Measurements from ENCODE around the gene TCF3.

The TCF3 gene

DNA sequence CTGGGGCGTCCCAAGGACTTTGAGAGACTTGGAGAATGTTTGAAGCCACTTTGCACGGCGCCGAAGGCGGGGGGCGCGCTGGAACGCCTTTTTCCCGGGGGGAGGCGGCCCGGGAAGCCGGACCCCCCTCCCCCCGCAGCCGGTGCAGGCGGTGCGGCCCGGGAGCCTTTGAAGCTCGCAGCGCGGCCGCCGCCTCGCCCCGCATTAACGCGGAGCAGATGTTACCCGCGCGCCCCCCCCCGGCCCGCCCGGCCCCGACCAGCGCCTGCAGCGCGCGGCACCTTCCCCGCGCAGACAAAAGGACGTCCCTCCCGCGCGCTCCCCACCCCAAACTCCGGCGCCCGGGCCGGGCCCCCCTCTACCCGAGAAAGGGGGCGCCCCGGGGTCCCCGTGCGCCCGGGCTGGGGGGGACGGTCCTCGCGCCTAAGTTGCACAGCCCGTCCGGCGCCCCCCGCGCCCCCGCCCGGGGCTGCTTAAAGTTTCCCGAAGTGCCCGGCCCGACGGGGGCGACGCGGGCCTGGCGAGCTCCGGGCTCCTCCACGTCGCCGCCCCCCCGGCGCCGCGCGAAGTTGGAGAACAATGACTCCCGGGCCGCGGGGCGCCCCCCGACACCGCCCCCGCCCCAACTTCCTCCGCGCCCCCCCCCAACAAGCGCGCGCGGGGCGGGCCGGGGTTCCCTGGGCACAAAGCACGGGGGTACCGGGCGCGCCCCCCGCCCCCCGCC, 685 bp downstream of the TCF3 start:
- H3K36me3 ChIP-seq (ENCODE audit: control insufficient read depth in 5 of 5, insufficient read depth in 5 of 5, low read length in 5 of 5), result peaks cover 0 to 24% (median 6%) of the 10 kb centered on the region in 5 donors
- peaks cover 0 to 18% (median 15%) of the 10 kb centered on the region in 5 donors for H3K4me1 ChIP-seq (ENCODE audit: control insufficient read depth in 5 of 5, insufficient read depth in 5 of 5, low read length in 5 of 5)
- peak overlapping the region in 4 of 5 donors; percentile 16 to 62 (median 54) for H3K9ac ChIP-seq (ENCODE audit: low read length in 5 of 5)
- no peaks in the 10 kb centered on the region for H3K27me3 ChIP-seq (ENCODE audit: control insufficient read depth in 5 of 5, insufficient read depth in 4 of 5, low read length in 5 of 5)
- no peaks in the 10 kb centered on the region for H3K9me3 ChIP-seq (ENCODE audit: control insufficient read depth in 5 of 5, low read length in 5 of 5)
- H3K4me3 ChIP-seq (ENCODE audit: low read depth in 1 of 5, low read length in 5 of 5), result peak overlapping the region; percentile 44 to 82 (median 62)
- no peak overlapping the region for H3K27ac ChIP-seq (ENCODE audit: low read depth, low read length)

DNA sequence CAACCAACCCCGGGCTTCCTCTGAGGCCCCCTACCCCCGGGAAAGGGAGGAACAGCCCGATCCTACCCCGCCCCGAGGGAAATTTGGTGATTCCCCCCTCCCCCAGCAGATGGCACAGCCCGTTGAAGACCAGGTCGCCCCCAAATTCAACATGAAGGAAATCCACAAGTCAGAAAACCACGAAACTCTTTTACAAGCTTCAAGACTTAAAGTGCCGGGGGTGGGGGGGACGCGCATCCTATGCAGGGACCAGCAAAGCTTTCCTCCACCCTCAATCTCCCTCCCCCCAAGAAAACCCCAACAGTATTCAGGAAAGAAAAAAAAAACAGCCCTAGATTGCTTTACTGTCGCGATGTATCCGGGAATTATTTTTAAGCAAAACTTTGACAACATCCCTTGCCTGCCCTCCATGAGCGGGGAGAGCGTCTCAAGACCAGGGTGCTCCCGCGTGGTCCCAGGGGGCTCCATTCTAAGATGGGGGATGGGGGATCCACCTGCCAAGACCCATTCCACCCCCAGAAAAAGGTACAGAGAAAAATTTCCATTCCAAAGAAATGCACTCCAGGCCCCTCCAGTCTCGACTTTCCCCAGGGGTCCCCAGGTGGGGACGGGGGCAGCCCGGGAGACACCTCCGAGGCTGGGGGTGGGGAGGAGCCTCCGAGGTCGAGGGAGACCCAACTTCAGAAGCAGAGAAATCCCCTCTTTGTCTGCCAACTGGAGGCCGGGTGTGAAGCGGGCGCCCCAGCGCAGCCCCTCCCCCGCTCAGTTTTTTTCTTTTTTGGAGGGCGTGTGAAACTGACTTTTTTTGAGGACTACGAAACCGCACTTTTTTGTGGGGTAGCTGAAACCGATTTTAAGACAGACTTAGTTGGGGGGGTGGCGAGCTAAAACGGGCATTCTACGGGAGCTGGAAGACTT, 1.5 kb downstream of the TCF3 start:
- H3K27me3 ChIP-seq (ENCODE audit: control insufficient read depth in 5 of 5, insufficient read depth in 4 of 5, low read length in 5 of 5), result no peaks in the 10 kb centered on the region
- peaks cover 0 to 31% (median 10%) of the 10 kb centered on the region in 5 donors for H3K36me3 ChIP-seq (ENCODE audit: control insufficient read depth in 5 of 5, insufficient read depth in 5 of 5, low read length in 5 of 5)
- H3K27ac ChIP-seq (ENCODE audit: low read depth, low read length), result no peak overlapping the region
- H3K9ac ChIP-seq (ENCODE audit: low read length in 5 of 5), result peak overlapping the region in 4 of 5 donors; percentile 16 to 62 (median 54)
- H3K9me3 ChIP-seq (ENCODE audit: control insufficient read depth in 5 of 5, low read length in 5 of 5), result no peaks in the 10 kb centered on the region
- H3K4me1 ChIP-seq (ENCODE audit: control insufficient read depth in 5 of 5, insufficient read depth in 5 of 5, low read length in 5 of 5), result peaks cover 0 to 18% (median 15%) of the 10 kb centered on the region in 5 donors
- H3K4me3 ChIP-seq (ENCODE audit: low read depth in 1 of 5, low read length in 5 of 5), result peak overlapping the region; percentile 44 to 82 (median 62)

DNA sequence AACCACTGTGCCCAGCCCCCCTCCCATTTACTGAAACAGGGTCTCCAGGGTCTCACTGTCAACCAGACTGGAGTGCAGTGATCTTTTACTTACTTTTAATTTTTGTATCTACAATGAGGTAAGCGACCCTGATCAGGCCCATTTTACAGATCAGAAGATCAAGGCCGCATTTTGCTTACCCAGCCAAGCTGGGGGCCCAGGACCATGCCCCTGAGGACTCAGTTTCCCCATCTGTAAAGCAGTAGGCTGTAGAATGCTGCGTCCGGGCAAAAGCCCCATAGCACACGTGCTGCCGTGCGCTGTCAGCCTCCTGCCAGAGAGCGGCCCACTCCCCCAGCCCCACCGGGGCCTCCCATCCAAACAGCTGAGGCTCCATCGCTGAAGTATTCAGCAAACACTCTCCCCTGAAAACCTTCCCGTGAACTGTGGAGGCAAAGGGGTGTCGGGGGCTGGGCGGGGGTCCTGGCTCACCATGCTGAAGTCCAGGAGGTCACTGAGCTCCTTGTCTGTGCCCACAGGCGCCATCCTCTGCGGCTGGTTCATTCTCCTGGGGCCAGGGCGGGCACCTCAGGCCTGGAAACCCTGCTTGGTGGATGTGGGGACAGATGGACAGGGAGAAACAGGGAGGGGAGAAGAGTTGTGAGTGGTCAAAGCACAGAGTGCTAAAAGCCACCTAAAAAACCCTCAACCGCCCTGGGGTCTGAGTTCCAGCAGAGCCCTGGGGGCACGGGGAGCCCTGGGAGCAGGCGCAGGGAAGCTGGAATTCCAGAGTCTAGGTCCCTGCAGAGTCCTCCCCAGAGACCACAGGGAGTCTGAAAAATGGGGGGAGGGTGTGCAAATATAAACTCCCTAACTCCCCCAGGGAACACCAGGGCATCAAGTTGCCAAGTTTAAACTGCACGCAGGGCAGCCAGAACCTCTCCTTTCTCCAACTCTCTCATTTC, 2.4 kb downstream of the TCF3 start:
- H3K4me3 ChIP-seq (ENCODE audit: low read depth in 1 of 5, low read length in 5 of 5), result no peak overlapping the region
- peaks cover 0 to 18% (median 15%) of the 10 kb centered on the region in 5 donors for H3K4me1 ChIP-seq (ENCODE audit: control insufficient read depth in 5 of 5, insufficient read depth in 5 of 5, low read length in 5 of 5)
- H3K27me3 ChIP-seq (ENCODE audit: control insufficient read depth in 5 of 5, insufficient read depth in 4 of 5, low read length in 5 of 5), result no peaks in the 10 kb centered on the region
- no peak overlapping the region for H3K27ac ChIP-seq (ENCODE audit: low read depth, low read length)
- H3K9me3 ChIP-seq (ENCODE audit: control insufficient read depth in 5 of 5, low read length in 5 of 5), result no peaks in the 10 kb centered on the region
- H3K9ac ChIP-seq (ENCODE audit: low read length in 5 of 5), result peak overlapping the region in 2 of 5 donors; percentile 8 to 10
- H3K36me3 ChIP-seq (ENCODE audit: control insufficient read depth in 5 of 5, insufficient read depth in 5 of 5, low read length in 5 of 5), result peaks cover 0 to 41% (median 15%) of the 10 kb centered on the region in 5 donors

DNA sequence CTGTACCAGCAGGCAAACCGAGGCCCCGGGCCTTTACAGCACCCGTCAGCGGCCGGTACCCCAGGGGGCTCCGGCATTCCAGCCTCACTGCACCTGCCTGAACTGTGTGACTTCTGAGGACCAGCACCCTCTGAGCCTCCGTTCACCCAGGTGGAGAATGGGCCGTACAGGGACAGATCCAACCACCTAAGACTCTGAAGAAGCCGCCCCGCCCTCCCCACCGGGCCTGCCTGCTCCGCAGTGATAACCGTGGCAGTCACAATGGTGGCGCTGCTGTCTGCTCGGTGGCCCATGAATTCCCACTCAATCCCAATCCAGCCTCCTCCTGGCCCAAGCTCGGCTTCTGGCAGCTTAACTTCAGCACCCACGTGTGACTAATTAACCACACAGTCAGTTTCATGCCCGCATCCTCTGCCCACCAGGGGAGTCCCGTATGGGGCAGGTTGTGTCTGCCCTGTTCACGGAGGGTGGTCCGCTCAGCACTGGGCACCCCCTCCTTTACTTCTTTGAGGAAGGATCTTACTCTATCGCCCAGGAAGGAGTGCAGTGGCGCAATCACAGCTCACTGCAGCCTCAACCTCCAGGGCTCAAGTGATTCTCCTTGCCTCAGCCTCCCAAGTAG, 3.4 kb downstream of the TCF3 start:
- Histone ChIP-seq H3K4me1 (ENCODE audit: control insufficient read depth in 5 of 5, insufficient read depth in 5 of 5, low read length in 5 of 5) (peaks cover 0 to 18% (median 15%) of the 10 kb centered on the region in 5 donors), H3K9ac (ENCODE audit: low read length in 5 of 5) (no peak overlapping the region), H3K36me3 (ENCODE audit: control insufficient read depth in 5 of 5, insufficient read depth in 5 of 5, low read length in 5 of 5) (peaks cover 0 to 49% (median 15%) of the 10 kb centered on the region in 5 donors)

DNA sequence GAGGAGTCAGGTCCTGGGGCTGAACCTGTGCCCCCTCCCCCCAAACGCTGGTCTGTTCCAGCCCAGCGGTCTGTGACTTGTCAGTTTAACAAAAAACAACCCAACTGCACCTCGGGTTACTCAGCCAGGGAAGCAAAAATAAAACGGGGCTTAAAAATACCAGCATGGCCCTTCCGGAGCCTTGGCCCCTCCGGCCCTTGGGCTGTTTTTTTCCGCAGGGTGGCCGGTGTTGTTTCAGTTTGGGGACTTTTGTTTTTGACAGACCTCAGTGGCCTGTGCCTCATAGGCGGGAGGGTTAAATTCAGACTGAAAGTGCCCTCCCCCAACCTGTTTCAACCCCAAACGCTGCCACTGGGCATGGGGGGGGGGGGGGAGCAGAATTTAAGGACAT, 4.0 kb downstream of the TCF3 start:
- no peak overlapping the region for H3K4me3 ChIP-seq (ENCODE audit: low read depth in 1 of 5, low read length in 5 of 5)
- no peaks in the 10 kb centered on the region for H3K27me3 ChIP-seq (ENCODE audit: control insufficient read depth in 5 of 5, insufficient read depth in 4 of 5, low read length in 5 of 5)
- H3K9me3 ChIP-seq (ENCODE audit: control insufficient read depth in 5 of 5, low read length in 5 of 5), result no peaks in the 10 kb centered on the region
- no peak overlapping the region for H3K27ac ChIP-seq (ENCODE audit: low read depth, low read length)
- H3K4me1 ChIP-seq (ENCODE audit: control insufficient read depth in 5 of 5, insufficient read depth in 5 of 5, low read length in 5 of 5), result peaks cover 0 to 18% (median 15%) of the 10 kb centered on the region in 5 donors
- H3K36me3 ChIP-seq (ENCODE audit: control insufficient read depth in 5 of 5, insufficient read depth in 5 of 5, low read length in 5 of 5), result peaks cover 0 to 54% (median 19%) of the 10 kb centered on the region in 5 donors
- H3K9ac ChIP-seq (ENCODE audit: low read length in 5 of 5), result no peak overlapping the region

More for the DNA sequence above, 3.4 kb downstream of the TCF3 start:
- no peaks in the 10 kb centered on the region for H3K9me3 ChIP-seq (ENCODE audit: control insufficient read depth in 5 of 5, low read length in 5 of 5)
- no peak overlapping the region for H3K4me3 ChIP-seq (ENCODE audit: low read depth in 1 of 5, low read length in 5 of 5)
- H3K27ac ChIP-seq (ENCODE audit: low read depth, low read length), result no peak overlapping the region
- no peaks in the 10 kb centered on the region for H3K27me3 ChIP-seq (ENCODE audit: control insufficient read depth in 5 of 5, insufficient read depth in 4 of 5, low read length in 5 of 5)

DNA sequence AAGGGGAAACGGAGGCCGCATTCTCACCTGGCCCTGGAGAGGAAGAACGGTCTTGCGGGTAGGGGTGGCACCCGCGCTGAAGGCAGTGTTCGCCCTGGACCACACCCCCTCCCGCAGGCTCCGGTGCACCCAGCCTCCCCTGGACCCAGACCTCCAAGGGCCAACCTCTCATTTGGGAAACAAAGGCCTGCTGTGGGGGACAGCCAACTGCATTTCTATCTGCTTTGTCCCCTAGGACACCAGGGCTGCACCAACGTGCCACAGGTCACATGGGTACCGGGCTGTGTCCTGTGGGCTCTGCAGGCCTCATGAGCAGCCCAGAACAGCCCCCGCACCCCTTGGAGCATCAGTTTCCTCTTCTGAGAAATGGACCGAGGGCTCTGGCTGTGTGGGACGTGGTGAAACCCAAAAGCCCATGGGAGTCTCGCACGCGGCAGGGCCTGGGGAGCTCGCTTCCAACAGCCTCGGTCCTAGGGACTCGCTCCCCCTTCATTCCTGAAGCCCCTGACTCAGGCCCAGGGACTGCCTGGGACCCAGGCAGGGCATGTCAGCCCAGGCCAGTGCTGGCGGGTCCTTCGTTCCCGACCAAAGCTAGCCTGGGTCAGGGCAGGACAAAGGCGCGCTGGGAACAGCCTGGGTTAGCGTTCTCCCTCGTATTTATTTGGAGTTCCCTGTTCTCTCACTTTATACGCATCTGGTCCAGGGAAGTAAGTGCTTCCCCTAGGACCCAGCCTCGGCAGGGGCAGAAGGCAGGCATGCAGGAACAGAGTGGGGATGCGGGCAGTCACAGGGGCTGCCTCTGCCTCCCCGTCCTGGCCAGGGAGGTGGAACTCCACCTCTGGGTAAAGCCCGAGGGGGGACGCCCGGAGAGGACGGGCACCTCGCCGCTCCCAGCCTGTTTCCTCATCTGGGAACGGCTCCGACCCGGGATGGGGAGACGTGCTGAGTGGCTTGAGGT, 4.6 kb downstream of the TCF3 start:
- no peak overlapping the region for H3K27ac ChIP-seq (ENCODE audit: low read depth, low read length)
- peaks cover 0 to 15% (median 15%) of the 10 kb centered on the region in 5 donors for H3K4me1 ChIP-seq (ENCODE audit: control insufficient read depth in 5 of 5, insufficient read depth in 5 of 5, low read length in 5 of 5)
- no peak overlapping the region for H3K9ac ChIP-seq (ENCODE audit: low read length in 5 of 5)
- H3K9me3 ChIP-seq (ENCODE audit: control insufficient read depth in 5 of 5, low read length in 5 of 5), result no peaks in the 10 kb centered on the region
- no peaks in the 10 kb centered on the region for H3K27me3 ChIP-seq (ENCODE audit: control insufficient read depth in 5 of 5, insufficient read depth in 4 of 5, low read length in 5 of 5)
- H3K36me3 ChIP-seq (ENCODE audit: control insufficient read depth in 5 of 5, insufficient read depth in 5 of 5, low read length in 5 of 5), result peaks cover 0 to 60% (median 21%) of the 10 kb centered on the region in 5 donors
- H3K4me3 ChIP-seq (ENCODE audit: low read depth in 1 of 5, low read length in 5 of 5), result no peak overlapping the region

DNA sequence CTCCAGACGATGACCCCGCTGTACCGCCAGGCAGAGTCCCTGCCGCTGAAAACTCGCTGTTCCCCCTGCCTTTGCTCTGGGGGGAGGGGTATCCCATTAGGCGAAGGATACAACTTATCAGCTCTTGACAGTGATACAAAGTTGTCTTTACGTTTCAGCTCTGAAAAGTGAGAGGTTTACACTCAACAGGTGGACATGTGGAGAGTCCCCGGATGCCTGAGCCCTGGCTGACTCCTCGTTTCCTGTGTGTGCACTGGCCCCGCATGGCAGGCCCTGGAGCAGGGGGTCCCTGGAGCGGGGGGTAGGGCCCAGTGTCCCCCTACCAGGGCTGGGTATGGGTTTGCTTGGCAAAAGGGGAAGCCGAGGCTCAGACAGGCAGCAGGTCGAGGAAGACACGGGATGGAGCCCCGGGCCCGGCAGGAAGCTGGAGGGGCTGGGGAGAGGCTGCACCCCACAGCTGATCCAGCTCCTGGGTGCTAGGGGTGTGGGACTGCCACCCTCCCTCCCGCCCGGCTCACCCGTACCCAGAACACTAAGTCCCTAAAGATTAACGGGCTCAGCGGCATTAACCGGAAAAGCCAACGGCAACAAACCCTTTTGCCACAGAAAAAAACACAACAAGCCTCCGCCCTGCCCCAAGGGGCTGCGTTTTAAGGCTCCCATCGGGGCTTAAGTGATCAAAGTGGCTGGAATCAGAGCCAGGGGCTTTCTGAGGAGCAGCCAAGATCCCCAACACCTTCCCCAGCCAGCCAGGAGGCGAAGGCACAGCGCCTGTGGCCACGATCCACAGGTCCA, 5.6 kb downstream of the TCF3 start:
- Histone ChIP-seq H3K27ac (ENCODE audit: low read depth, low read length) (no peak overlapping the region), H3K4me1 (ENCODE audit: control insufficient read depth in 5 of 5, insufficient read depth in 5 of 5, low read length in 5 of 5) (peaks cover 0 to 15% (median 15%) of the 10 kb centered on the region in 5 donors), H3K36me3 (ENCODE audit: control insufficient read depth in 5 of 5, insufficient read depth in 5 of 5, low read length in 5 of 5) (peaks cover 0 to 68% (median 30%) of the 10 kb centered on the region in 5 donors), H3K9ac (ENCODE audit: low read length in 5 of 5) (no peak overlapping the region), H3K27me3 (ENCODE audit: control insufficient read depth in 5 of 5, insufficient read depth in 4 of 5, low read length in 5 of 5) (no peaks in the 10 kb centered on the region), H3K9me3 (ENCODE audit: control insufficient read depth in 5 of 5, low read length in 5 of 5) (no peaks in the 10 kb centered on the region), H3K4me3 (ENCODE audit: low read depth in 1 of 5, low read length in 5 of 5) (no peak overlapping the region)

DNA sequence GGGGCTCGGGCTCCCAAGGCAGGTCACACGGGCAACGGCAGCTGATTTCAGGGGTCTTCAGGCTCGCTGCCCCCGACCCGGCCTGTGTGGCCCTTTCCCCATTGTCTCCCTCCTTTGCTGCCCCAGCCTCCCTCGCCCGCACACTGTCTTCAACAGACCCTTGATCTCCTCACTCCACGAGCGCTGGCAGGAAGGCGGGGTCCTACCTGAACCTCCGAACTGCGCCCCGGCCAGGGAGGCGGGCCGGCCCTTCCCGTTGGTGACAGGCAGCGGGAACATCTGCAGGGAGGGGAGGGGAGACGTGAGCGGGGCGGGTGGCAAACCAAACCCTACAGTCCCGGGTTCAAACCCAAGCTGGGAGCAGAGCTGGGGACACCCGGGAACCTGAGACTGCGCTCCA, 6.3 kb downstream of the TCF3 start:
- peaks cover 0 to 73% (median 32%) of the 10 kb centered on the region in 5 donors for H3K36me3 ChIP-seq (ENCODE audit: control insufficient read depth in 5 of 5, insufficient read depth in 5 of 5, low read length in 5 of 5)
- no peak overlapping the region for H3K9ac ChIP-seq (ENCODE audit: low read length in 5 of 5)
- no peak overlapping the region for H3K27ac ChIP-seq (ENCODE audit: low read depth, low read length)
- no peak overlapping the region for H3K4me3 ChIP-seq (ENCODE audit: low read depth in 1 of 5, low read length in 5 of 5)
- H3K9me3 ChIP-seq (ENCODE audit: control insufficient read depth in 5 of 5, low read length in 5 of 5), result no peaks in the 10 kb centered on the region
- H3K27me3 ChIP-seq (ENCODE audit: control insufficient read depth in 5 of 5, insufficient read depth in 4 of 5, low read length in 5 of 5), result no peaks in the 10 kb centered on the region
- peaks cover 0 to 12% (median 11%) of the 10 kb centered on the region in 5 donors for H3K4me1 ChIP-seq (ENCODE audit: control insufficient read depth in 5 of 5, insufficient read depth in 5 of 5, low read length in 5 of 5)
